Stimulated activated CD8-positive, alpha-beta memory T cell treated with anti-CD3 and anti-CD28 coated beads, Interleukin-2, amount 100 ng/mL, for 48 hours (primary cell): ENCODE measurements around the gene UNC13B.

Experiments used
- DNase-seq, 2 donors: peaks; one replicate each; pipeline ENCODE4 v3.0.0-alpha.2; 2020; ENCODE audit warnings: low read depth in 2 of 2

Gene UNC13B

DNA sequence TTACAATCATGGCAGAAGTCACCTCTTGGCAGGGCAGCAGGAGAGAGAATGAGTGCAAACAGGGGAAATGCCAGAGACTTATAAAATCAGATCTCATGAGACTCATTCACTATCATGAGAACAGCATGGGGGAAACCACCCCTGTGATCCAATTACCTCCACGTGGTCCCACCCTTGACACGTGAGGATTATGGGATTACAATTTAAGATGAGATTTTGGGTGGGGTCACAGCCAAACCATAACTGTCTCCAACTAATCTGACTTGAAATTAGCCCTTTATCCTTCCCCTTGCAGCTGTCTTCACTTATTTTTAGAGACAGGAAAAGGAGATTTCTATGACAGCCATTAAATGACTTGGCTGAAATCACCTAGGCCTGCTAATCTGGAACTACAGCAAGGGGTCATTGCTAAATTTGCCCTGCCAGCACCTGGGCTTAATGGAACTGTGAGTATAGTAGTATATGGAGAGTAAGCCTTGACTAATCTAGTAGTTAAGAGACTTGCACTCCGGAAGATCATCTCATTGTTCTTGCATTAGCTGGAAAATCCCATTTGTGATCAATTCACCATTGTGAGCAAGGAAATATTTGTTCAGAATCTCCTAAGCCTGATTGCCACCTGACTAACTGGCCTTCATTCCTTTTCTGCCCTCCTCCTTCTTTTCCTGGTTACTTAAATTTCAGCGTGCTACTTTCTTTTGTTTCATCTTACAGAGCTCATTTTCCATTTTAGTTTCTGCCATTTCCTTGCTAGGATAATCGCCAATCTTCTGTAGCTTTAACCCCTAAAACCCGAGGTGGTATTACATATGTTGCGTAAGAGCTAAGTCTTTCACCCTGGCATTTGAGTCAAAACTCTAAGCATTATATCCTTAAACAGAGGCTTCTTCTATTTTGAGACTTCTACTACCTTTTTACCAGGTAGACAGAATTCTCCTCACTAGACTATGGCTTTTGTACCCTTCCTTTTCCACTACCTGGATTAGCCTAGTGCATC lies 262.8 kb downstream of the UNC13B start:
- DNase-seq = no peak

DNA sequence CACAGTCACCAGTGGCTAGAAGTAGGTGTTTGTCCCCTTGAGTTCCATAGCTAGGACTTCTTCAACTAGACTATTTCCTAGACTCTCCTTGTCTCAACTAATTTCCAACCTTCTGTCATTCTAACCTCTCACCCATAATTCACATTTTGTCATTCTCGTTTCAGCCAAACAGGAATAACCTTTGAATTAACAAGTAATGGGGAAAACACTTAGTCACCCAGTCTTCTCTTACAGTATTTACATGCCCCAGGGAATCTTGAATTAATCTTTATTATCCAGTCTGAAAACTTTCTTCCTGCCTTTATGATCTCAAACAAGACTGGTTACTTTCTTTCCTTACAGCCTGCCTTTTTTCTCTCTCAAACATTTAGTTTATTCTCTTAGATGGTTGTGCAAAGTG lies 264.8 kb downstream of the UNC13B start:
- no peak for DNase-seq

DNA sequence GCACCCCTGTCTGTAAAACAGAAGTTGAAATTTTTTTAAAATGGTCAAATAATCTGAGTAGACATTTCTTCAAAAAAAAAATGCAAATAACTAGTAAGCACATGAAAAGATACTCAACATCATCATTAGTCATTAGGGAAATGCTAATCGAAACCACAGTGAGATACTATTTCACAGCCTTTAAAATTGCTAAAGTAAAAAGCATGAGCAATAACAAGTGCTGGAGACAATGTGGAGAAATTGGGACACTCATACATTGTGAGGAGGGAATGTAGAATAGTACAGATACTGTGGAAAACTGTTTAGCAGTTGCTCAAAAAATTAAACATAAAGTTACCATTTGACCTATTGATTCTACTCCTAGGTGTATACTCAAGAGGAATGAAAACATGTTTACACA lies 269.7 kb downstream of the UNC13B start:
- no peak for DNase-seq

DNA sequence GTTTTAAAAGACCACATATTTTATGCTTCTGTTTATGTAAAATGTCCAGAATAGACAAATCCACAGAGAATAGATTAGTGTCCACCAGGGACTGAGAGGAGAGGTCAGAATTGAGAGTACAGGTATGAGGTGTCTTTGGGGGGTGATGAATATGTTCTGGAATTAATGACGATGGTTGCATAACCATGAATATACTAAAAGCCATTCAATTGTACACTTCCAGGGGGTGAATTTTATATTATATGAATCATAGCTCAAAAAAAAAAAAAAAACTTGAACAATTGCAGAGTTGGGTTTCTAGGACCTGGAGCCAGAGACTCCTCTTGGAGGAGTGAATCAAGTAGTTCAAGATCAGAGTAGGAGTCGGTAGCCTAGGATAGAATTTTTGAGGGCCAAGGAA lies 270.3 kb downstream of the UNC13B start:
- DNase-seq = no peak

DNA sequence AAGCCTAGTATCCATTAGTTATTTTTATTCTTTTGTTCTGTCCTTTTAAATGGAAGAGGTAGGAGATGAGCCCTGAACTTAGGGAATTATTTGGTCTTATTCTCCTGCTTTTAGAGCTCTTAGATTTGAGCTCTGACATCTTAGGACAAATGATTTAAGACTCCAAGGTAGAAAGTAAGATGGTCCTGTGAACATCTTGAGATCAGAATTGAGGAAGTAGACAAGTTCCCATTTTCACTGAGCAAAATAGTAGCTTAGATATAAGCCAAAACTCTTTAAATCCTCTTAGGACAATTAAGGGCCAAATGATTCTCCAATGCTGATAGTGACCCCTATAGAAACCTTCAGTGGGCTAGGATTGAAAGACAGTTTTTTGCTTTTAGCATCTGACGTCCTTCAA lies 275.1 kb downstream of the UNC13B start:
- no peak for DNase-seq

DNA sequence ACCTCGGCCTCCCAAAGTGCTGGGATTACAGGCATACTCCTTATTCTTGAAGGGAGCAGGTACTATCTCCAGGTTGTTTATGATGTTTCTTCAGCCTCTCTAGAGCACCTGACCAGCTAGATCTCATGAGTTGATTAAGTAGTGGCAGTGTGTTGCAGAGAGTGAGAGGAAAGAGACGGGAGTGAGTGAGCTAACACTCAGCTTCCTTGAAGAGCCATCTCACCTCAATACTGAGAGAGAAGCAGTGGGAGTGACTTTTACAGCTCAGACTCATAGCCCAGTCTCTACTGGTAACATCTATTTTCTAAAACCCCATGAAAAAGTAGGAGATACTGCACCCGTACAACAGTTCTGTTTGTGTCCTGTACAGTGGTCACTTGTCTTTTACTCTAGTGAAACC lies 284.2 kb downstream of the UNC13B start:
- DNase-seq = no peak

DNA sequence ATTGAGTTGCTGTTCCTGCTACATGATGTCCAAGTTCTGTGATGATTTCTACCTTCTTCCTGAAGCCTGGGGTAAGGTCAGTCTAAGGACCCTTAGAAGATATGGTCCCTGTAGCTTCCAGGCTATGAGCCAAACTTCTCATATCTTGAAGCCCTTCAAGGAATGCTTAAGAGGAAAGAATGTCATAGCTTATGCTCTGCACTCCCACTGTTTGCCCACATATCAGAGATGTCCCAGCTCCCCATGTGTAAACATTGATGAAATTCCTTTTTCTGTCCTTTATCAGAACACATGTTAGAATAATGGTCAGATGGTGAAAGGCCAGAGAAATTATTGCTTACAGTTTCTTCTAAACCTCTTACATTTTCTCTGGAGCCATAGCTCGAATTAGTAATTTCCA lies 286.7 kb downstream of the UNC13B start:
- DNase-seq = no peak

DNA sequence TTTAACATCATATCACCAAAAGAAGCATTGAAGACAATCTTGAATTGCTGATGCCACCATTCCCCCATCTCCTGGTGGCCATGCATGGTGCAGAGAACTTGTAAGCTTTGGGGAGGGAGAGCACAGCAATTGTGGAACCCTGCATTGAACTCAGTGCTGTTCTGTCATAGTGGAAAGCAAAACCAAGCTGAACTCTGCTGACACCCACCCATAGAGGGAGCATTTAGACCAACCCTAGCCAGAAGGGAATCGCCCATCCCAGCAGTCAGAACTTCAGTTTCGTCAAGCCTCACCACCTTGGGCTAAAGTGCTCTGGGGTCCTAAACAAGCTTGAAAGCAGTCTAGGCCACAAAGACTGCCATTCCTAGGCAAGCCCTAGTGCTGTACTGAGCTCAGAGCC lies 290.7 kb downstream of the UNC13B start:
- DNase-seq = no peak

DNA sequence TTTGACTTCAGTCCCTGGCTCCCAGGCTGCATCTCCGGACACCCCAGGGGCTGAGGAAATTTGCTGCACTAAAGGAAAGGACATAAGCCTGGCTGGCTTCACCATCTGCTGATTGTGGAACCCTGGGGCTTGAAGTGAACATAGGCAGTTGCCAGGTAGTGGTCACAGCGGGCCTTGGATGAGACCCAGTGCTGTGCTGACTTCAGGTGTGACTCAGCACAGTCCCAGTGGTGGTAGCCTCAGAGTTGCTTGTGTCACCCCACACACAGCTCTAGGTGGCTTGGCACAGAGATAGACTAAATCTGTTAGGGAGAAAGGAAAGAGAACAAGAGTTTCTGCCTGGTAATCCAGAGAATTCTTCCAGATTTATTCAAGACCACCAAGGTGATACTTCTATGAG lies 292.0 kb downstream of the UNC13B start:
- DNase-seq = no peak
